COLO668 (cell line): Measurements from ENCODE around the gene METTL13.

ENCODE experiments used
- DNase-seq: peaks from one replicate; lab custom pipeline; 2025; ENCODE audit not compliant: unreplicated experiment; lab: John Stamatoyannopoulos, UW

METTL13 gene, protein sequence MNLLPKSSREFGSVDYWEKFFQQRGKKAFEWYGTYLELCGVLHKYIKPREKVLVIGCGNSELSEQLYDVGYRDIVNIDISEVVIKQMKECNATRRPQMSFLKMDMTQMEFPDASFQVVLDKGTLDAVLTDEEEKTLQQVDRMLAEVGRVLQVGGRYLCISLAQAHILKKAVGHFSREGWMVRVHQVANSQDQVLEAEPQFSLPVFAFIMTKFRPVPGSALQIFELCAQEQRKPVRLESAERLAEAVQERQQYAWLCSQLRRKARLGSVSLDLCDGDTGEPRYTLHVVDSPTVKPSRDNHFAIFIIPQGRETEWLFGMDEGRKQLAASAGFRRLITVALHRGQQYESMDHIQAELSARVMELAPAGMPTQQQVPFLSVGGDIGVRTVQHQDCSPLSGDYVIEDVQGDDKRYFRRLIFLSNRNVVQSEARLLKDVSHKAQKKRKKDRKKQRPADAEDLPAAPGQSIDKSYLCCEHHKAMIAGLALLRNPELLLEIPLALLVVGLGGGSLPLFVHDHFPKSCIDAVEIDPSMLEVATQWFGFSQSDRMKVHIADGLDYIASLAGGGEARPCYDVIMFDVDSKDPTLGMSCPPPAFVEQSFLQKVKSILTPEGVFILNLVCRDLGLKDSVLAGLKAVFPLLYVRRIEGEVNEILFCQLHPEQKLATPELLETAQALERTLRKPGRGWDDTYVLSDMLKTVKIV

GRCh38 chr1:171781176-171781875, at the start of gene METTL13:
METTL13 (plus strand) TSS chr1:171781660; CDS start chr1:171781968, 308 bp downstream.
- peak; percentile 99 for DNase-seq

GRCh38 chr1:171736196-171736595, 45.3 kb upstream of the METTL13 start:
- DNase-seq, result no peak

- no peak for DNase-seq
Observed at GRCh38 chr1:171738911-171739310, 42.5 kb upstream of the METTL13 start.

DNA sequence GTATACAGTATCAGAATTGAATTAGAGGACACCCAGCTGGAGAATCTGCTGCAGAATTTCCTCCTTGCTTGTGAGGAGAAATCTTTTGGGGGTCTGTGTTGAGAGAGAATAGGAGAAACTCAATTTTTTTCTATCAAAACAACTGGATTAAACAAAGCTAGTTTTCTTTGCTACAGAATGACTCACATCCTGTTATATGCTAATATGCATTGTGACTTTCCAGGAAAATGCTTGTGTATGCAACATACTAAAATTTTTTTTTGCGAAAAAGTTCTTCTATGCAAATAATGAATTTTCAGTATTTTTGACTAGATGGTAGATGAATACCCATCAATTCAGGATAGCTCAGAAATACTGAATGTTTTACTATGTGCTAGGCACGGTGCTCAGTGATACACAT, 41.8 kb upstream of the METTL13 start:
- DNase-seq, result no peak

- no peak for DNase-seq
Observed at GRCh38 chr1:171740356-171740863, 41.0 kb upstream of the METTL13 start.

DNA sequence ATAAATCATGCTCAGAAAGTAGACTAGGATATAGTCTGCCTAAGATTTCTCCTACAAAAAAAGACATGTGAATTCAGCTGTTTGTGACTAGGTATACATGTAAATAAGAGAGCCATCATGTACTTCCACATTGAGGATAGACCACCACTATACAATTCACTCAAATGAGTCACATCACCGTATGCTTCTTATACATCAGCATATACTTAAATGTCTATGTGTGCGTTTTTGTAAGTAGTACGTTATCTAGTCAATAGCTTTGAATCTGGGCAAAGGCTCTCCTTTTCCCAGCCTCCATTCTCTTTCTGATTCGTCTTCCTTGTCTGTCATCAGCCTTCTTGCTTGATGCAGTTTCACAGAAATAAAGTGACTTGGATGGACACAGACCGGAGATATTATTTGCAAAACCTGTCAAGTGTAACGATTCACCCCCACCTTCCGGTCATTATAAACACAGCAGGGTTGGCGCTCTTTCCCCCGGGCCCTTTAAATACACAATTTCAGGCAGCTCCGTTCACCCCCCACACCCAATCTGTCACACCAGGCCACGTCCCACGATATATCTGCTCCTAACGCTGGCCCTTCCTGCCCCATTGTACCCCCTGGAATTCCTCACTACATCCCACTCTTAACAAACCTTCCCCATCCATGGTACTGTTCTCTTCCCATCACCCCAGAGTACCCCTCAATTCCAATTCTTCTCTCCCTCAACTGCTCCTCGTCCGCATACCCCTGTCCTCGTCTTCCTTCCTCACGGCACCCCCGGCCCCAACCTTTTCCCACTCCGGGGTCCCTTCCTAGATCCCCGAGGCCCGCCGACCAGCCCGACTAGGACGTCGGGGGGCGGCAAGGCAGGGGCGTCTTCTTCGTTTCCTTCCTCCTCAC, 40.2 kb upstream of the METTL13 start:
- DNase-seq, result peak; percentile 47

- DNase-seq, result peak; percentile 94
Observed at GRCh38 chr1:171741872-171742576, 39.4 kb upstream of the METTL13 start, which contains the start of gene VAMP4. VAMP4 (minus strand) TSS chr1:171742065; CDS start chr1:171738414, 3,651 bp downstream.

- DNase-seq, result peak; percentile 52
Observed at GRCh38 chr1:171742577-171742922, 38.9 kb upstream of the METTL13 start.

DNA sequence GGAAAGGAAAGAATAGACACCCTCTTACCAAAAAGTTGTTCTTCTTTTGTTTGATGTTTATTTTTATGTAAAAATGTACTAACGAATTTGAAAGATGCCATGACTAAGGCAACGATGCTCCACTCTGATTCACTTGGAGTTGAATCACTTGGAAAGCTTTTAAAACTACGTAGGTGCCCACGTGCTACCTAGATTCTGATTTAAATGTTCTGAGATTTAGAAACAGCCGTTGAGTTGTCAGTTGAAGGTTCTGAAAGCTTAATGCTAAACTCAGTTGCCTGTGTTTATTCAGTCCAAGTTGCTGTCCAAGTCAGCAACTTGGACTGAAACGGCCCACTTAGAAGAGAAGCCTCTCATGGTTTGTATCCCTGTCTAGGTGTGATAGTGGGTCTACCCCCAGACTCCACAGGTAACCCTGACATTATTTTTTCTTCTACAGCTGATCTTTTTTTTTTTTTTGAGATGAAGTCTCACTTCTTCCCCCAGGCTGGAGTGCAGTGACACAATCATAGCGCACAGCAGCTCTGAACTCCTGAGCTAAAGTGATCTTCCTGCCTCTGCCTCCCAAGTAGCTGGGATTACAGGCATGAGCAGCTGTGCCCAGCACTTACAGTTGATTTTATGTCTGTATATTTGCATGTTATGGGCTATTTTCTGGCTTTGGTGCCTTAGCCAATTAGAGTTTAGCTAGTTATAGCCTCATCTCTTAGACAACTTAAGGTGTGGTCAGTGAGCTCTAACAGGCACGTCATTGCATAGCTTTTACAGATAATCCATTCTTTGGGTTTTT, 38.2 kb upstream of the METTL13 start:
- DNase-seq, result no peak

GRCh38 chr1:171744986-171745385, 36.5 kb upstream of the METTL13 start:
- no peak for DNase-seq

DNA sequence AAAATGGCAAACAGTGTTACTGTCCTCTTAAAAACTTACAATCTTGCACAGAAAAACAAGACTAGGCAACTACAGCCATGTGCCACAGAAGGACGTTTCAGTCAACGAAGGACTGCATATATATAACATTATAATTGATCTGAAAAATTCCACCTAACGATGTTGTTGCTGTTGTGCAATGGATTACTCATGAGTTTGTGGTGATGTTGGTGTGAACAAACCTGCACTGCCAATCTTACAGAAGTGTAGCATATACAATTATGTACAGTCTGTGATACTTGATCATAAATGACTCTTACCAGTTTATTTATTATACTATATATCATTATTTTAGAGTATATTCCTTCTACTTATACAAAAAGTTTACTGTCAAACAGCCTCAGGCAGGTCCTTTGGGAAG, 32.8 kb upstream of the METTL13 start:
- no peak for DNase-seq

DNA sequence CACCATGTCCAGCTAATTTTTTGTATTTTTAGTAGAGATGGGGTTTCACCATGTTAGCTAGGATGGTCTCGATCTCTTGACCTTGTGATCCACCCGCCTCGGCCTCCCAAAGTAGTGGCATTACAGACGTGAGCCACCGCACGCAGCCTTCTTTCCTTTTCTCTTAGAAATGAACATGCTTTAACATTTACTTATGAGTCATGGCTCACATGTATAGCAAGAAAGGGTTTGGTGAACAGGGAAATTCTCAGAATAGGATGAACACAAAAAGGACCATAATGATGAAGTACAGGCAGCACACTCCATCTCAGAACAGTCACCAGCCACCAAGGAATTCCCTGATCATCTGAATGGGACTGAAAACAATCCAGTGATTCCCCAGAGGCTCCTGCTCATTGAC, 30.2 kb upstream of the METTL13 start:
- DNase-seq, result no peak

DNA sequence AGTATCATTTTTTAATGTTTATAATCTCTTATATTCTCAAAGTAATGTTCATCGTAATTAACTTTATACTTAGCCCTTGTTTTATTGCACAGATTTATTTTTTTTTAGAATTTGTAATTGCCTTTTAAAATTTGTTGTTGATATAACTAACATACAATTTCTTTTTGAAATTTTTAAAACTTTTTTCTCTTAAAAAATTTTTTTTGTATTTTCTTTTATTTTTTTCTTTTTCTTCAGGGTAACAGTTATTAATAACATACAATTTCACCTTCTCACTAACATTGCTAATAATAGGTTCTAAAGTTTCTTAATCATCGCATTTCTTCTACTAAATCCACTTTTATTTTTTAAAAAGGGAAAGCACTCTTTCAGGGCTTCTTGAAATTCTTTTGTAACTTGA, 28.3 kb upstream of the METTL13 start:
- no peak for DNase-seq

DNA sequence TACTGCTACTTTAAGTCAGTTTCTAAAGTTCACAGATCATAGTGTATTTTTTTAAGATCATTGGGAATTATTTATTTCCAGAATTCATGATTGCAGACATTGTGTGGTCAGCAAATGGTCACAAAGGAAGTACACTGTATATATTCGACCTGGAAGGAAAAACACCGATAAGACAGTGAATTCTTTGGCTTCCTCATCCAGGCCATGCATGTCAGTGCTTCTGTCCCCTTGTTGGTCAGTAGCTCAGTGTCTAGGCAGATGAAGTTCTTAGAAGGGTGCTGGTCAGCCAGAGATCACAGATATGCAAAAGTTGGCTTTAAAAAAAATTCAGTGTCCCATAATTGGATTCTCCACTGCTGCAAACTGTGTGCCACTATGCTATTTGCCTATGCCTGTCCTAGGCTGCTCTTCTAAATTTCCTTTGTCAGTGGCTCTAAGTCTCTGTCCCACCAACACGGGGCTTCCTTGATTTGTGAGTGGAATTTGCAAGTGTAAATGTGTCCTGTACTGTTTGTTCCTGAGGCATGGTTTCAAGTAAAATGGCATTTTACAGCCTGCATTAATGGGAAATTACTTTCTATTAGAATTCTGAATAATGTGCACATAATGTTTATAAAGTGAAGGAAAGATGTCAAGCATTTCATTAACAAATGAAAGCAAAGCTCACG, 27.6 kb upstream of the METTL13 start:
- no peak for DNase-seq

DNA sequence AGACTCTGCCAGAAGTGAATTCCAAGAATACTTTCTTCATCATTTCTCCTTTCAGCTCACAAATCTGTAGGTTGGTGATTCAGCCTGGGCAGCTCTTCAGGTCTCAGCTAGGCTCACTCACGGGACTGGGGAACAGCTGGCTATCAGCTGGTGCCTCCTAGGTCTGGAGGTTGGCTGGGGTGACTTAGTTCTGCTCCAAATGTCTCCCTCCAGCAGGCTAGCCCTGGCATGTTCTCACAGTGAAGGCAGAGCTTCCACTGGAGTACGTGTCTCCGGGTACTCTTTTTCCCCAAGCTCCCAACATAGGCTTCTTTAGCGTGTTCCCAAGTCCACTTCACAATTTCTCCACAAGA, 27.1 kb upstream of the METTL13 start:
- no peak for DNase-seq

GRCh38 chr1:171754971-171755370, 26.5 kb upstream of the METTL13 start:
- DNase-seq, result no peak

DNA sequence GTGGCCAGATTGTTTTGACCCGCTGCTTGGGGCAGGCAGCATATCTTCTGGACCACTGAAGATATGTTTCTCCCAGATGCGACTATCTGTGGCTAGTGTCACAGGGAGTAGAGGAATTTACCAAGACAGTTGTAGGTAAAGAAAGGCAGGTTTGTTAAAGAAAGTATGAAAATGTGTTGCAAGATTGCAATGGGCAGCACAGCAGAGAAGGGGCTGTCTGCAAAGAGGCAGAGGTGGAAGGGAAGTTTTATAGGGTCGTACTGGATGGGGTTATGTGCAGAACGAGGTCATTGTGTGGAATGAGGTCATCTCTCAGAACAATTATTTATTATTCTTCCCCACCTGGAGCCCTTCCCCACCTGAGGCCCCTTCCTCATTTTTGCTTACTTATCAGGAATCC, 24.6 kb upstream of the METTL13 start:
- no peak for DNase-seq

GRCh38 chr1:171758011-171758410, 23.4 kb upstream of the METTL13 start:
- DNase-seq, result no peak

GRCh38 chr1:171762143-171762563, 19.3 kb upstream of the METTL13 start:
- DNase-seq, result no peak
